Endothelial cell of umbilical vein (primary cell): ENCODE data around the gene RILPL2. TPM values are rescaled to one million over a fixed set of nuclear protein-coding genes. Genes with fewer than 3 reads are reported as not detected.

ENCODE experiments used
- BruUV-seq: library from RNA; stranded (reverse); fragments of 400-500 nt; replicated peaks from 2 replicates; lab custom pipeline; 2021; lab: Mats Ljungman, UMichigan
- CTCF ChIA-PET: fragments of 300-600, 350-600 bp; sonication (Branson Sonifier 250); formaldehyde crosslinking; loops from one replicate; lab custom pipeline; 2021; ENCODE audit warnings: antibody characterized with exemption, inconsistent platforms; lab: Charles Lee
- POLR2A ChIA-PET: fragments of 300-600, 350-600 bp; sonication (Branson Sonifier 250); formaldehyde crosslinking; loops from one replicate; lab custom pipeline; 2021; ENCODE audit warnings: antibody characterized with exemption, inconsistent platforms; lab: Charles Lee
- DNase-seq: peaks from one replicate; pipeline ENCODE4 v3.0.0-alpha.2; 2011; ENCODE audit warnings: low read depth, low spot score
- FAIRE-seq: peaks from 2 replicates; lab custom pipeline; 2011; peaks lifted over from hg19 to GRCh38; lab: Jason Lieb, UNC
- H2AFZ ChIP-seq: 2 replicates; pipeline ENCODE4 v1.6.0; 2012; ENCODE audit warnings: low read depth, low read length, control low read depth, inconsistent platforms
- H3K27ac ChIP-seq: 2 replicates; pipeline ENCODE4 v1.5.1; 2011; ENCODE audit warnings: low read depth, mild to moderate bottlenecking, control low read depth, low read length, moderate library complexity; ENCODE audit not compliant: insufficient read depth
- H3K27me3 ChIP-seq, 2 experiments: 2 replicates each; pipeline versions ENCODE4 v1.6.0 to v1.6.1; 2011; ENCODE audit warnings: low read length in 2 of 2, mixed read lengths in 1 of 2; ENCODE audit not compliant: control insufficient read depth in 2 of 2, insufficient read depth in 2 of 2
- H3K36me3 ChIP-seq, 2 experiments: 2 replicates in 1 of 2; 3 replicates in 1 of 2; pipeline ENCODE4 v1.5.1; 2011; ENCODE audit warnings: low read length in 2 of 2, mild to moderate bottlenecking in 1 of 2, moderate library complexity in 1 of 2; ENCODE audit not compliant: control insufficient read depth in 2 of 2, insufficient read depth in 2 of 2; ENCODE audit errors: extremely low read depth in 1 of 2
- H3K4me1 ChIP-seq: 3 replicates; pipeline ENCODE4 v1.5.1; 2011; ENCODE audit warnings: mild to moderate bottlenecking, low read length; ENCODE audit not compliant: control insufficient read depth, insufficient read depth; ENCODE audit errors: extremely low read depth
- H3K4me2 ChIP-seq: 2 replicates; pipeline ENCODE4 v1.6.1; 2011; ENCODE audit warnings: low read length, control low read depth, mixed read lengths; ENCODE audit not compliant: insufficient read depth
- H3K4me3 ChIP-seq, 3 experiments: fragments of 200-600 bp in 1 of 3; sonication (generic), shearing (Covaris generic) in 1 of 3; replicated peaks in 1 of 3; 2 replicates each; pipeline ENCODE4 v1.5.1; 2011 to 2016; ENCODE audit warnings: control low read depth in 3 of 3, low read length in 3 of 3, mild to moderate bottlenecking in 2 of 3, inconsistent platforms in 1 of 3, low read depth in 1 of 3, moderate library complexity in 1 of 3; ENCODE audit not compliant: insufficient read depth in 1 of 3
- H3K79me2 ChIP-seq: 2 replicates; pipeline ENCODE4 v1.6.0; 2012; ENCODE audit warnings: low read length, inconsistent platforms; ENCODE audit not compliant: control insufficient read depth, insufficient read depth
- H3K9ac ChIP-seq: replicated peaks from 2 replicates; pipeline ENCODE3; 2011; ENCODE audit warnings: low read length, control low read depth; ENCODE audit not compliant: insufficient read depth; ENCODE audit errors: extremely low read depth
- H3K9me1 ChIP-seq: replicated peaks from 3 replicates; pipeline ENCODE4 v1.6.0; 2011; ENCODE audit warnings: mild to moderate bottlenecking, low read length; ENCODE audit not compliant: control insufficient read depth, insufficient read depth; ENCODE audit errors: extremely low read depth
- H3K9me3 ChIP-seq: replicated peaks from 2 replicates; pipeline ENCODE4 v1.5.1; 2012; ENCODE audit warnings: low read length, inconsistent platforms; ENCODE audit not compliant: control insufficient read depth, insufficient read depth
- H4K20me1 ChIP-seq: replicated peaks from 2 replicates; pipeline ENCODE3; 2011; ENCODE audit warnings: mild to moderate bottlenecking, low read length; ENCODE audit not compliant: control insufficient read depth, insufficient read depth; ENCODE audit errors: extremely low read depth
- EZH2 ChIP-seq: IDR thresholded peaks from 2 replicates; pipeline ENCODE4 v1.6.1; 2012; ENCODE audit warnings: borderline replicate concordance, low read depth, mild to moderate bottlenecking, moderate library complexity, low read length, inconsistent platforms; ENCODE audit not compliant: severe bottlenecking
- FOS ChIP-seq: IDR thresholded peaks from 2 replicates; pipeline ENCODE4 v1.6.1; 2011; ENCODE audit warnings: mild to moderate bottlenecking, low read length, moderate library complexity, borderline replicate concordance; ENCODE audit not compliant: insufficient read depth
- GATA2 ChIP-seq: IDR thresholded peaks from 2 replicates; pipeline ENCODE4 v1.7.0; 2011; ENCODE audit warnings: low read depth, mild to moderate bottlenecking, moderate library complexity, mixed read lengths, low read length; ENCODE audit not compliant: insufficient read length, insufficient read depth
- JUN ChIP-seq: IDR thresholded peaks from 2 replicates; pipeline ENCODE4 v1.6.1; 2011; ENCODE audit warnings: borderline replicate concordance, low read depth; ENCODE audit not compliant: insufficient read length, insufficient read depth
- MYC ChIP-seq: IDR thresholded peaks from one replicate; pipeline ENCODE4 v1.6.1; 2011; ENCODE audit warnings: mild to moderate bottlenecking, low read depth, low read length
- POLR2A ChIP-seq: IDR thresholded peaks from 2 replicates; pipeline ENCODE4 v1.6.1; 2012; ENCODE audit warnings: low read depth, mild to moderate bottlenecking, control low read depth, low read length
- POLR2AphosphoS5 ChIP-seq: IDR thresholded peaks from 2 replicates; pipeline ENCODE4 v1.6.1; 2012; ENCODE audit warnings: low read depth, mild to moderate bottlenecking, control low read depth, low read length, moderate library complexity; ENCODE audit not compliant: insufficient read depth
- dilution Hi-C: fragments of 300-500 bp; cut with MboI; formaldehyde crosslinking; loops from one replicate; pipeline ENCODE4 v1.15.0; 2019; ENCODE audit warnings: low sequenced_read_pairs; ENCODE audit not compliant: extremely low pct_ligation_motif_present
- intact Hi-C: fragments of 100-400 bp; cut with micrococcal nuclease; formaldehyde crosslinking; loops from one replicate; pipeline ENCODE4 v1.10.0; 2022
- polyA plus RNA-seq, 4 experiments: library from polyadenylated mRNA; depleted of rRNA in 3 of 4; stranded (reverse) in 3 of 4; unstranded in 1 of 4; fragments of >200 nt; gene quantifications; 2 replicates each; pipeline versions ENCODE4 v1.2.1 to v1.2.3, GENCODE V29; 2011 to 2012; ENCODE audit warnings: missing spikeins in 1 of 4
- total RNA-seq: library from RNA; stranded (reverse); gene quantifications from 2 replicates; pipeline ENCODE4 v1.2.3, GENCODE V29; 2021
- TF ChIP-seq, protein P1 (sequence below): IDR thresholded peaks from 2 replicates; pipeline ENCODE4 v1.6.1; 2011; ENCODE audit not compliant: insufficient read depth, insufficient read length
- TF ChIP-seq, protein P2 (sequence below), 2 donors: IDR thresholded peaks; 1 replicate in 1 of 2; 2 replicates in 1 of 2; pipeline ENCODE4 v1.5.1; 2011; ENCODE audit warnings: low read length in 2 of 2, mild to moderate bottlenecking in 2 of 2, moderate library complexity in 2 of 2, control low read depth in 1 of 2, inconsistent platforms in 1 of 2, low read depth in 1 of 2; ENCODE audit not compliant: insufficient read depth in 1 of 2; ENCODE audit errors: extremely low read depth in 1 of 2

RILPL2 gene
- total and polyA plus RNA-seq, 2 donors (not counting 3 experiments of a cell fraction or from before 2014, with no cell fraction given): 3.3 to 4.6 TPM

DNA sequence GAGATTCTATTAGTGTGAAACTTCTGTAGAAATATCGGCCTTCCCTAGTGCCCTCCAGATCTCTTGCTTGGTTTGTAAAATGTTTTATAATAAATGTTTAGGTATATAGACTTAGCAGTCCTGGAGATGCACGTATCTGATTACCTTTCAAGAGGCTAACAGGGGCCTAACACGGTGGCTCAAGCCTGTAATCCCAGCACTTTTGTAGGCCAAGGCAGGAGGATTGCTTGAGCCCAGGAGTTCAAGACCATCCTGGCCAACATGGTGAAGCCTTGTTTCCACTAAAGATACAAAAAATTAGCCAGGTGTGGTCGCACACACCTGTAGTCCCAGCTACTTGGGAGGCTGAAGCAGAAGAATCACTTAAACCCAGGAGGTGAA, 9.8 kb upstream of the RILPL2 start:
- H3K79me2 ChIP-seq: no peaks in the 10 kb centered on the region
- FAIRE-seq (no peak), DNase-seq (no peak)
- H3K27me3 ChIP-seq: no peaks in the 10 kb centered on the region
- H3K4me3 ChIP-seq: no peak overlapping the region
- H2AFZ ChIP-seq: peak overlapping the region; percentile 77
- H3K36me3 ChIP-seq: no peaks in the 10 kb centered on the region
- BruUV-seq: no TSS peak
- dilution Hi-C loops: no loop called here
- peak overlapping the region; percentile 68 for H3K27ac ChIP-seq
- intact Hi-C loops: loop anchor here (1.0 to 5.0 kb wide), 3 partner anchors 12 to 64 kb away; partner anchors contain the start of genes KMT5A and SNRNP35
- H3K9me3 ChIP-seq: no peaks in the 10 kb centered on the region
- POLR2A ChIA-PET: no interaction called here
- TF ChIP-seq, protein P1, sequence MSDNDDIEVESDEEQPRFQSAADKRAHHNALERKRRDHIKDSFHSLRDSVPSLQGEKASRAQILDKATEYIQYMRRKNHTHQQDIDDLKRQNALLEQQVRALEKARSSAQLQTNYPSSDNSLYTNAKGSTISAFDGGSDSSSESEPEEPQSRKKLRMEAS: no peak
- TF ChIP-seq MYC (no peak), GATA2 (no peak), EZH2 (no peak), JUN (no peak), POLR2A (no peak), POLR2AphosphoS5 (no peak), FOS (no peak)
- TF ChIP-seq, protein P2, sequence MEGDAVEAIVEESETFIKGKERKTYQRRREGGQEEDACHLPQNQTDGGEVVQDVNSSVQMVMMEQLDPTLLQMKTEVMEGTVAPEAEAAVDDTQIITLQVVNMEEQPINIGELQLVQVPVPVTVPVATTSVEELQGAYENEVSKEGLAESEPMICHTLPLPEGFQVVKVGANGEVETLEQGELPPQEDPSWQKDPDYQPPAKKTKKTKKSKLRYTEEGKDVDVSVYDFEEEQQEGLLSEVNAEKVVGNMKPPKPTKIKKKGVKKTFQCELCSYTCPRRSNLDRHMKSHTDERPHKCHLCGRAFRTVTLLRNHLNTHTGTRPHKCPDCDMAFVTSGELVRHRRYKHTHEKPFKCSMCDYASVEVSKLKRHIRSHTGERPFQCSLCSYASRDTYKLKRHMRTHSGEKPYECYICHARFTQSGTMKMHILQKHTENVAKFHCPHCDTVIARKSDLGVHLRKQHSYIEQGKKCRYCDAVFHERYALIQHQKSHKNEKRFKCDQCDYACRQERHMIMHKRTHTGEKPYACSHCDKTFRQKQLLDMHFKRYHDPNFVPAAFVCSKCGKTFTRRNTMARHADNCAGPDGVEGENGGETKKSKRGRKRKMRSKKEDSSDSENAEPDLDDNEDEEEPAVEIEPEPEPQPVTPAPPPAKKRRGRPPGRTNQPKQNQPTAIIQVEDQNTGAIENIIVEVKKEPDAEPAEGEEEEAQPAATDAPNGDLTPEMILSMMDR (IDR thresholded peaks at IDR 0.05; ENCODE audit: extremely low read depth in 1 of 2, insufficient read depth in 1 of 2, low read depth in 1 of 2, low read length in 2 of 2): no peak
- H3K9ac ChIP-seq: peak overlapping the region; percentile 38
- H4K20me1 ChIP-seq: no peaks in the 10 kb centered on the region
- H3K9me1 ChIP-seq: no peaks in the 10 kb centered on the region
- H3K4me1 ChIP-seq: peaks cover 22% of the 10 kb centered on the region
- CTCF ChIA-PET: interaction anchor here (0.7 to 0.9 kb wide), 2 partner anchors 10 to 136 kb away, joined by 3 to 5 read pairs; no protein-coding TSS in a partner anchor
- peak overlapping the region; percentile 75 for H3K4me2 ChIP-seq
